HCT116 (cell line): ENCODE data around the gene AOPEP. TPM values are rescaled to one million over a fixed set of nuclear protein-coding genes. Genes with fewer than 3 reads are reported as not detected.

Experiments used
- ATAC-seq: fragments of 200-7000 bp; cut with Tn5 transposase; 2 replicates; pipeline ENCODE4 v1.9.1; 2020; ENCODE audit warnings: mild to moderate bottlenecking, moderate library complexity
- BruUV-seq: library from RNA; stranded (reverse); fragments of 400-500 nt; replicated peaks from 2 replicates; lab custom pipeline; 2021; lab: Mats Ljungman, UMichigan
- CTCF ChIA-PET: fragments of 300-600 bp; sonication (Branson Sonifier 250); formaldehyde crosslinking; loops from one replicate; lab custom pipeline; 2021; ENCODE audit warnings: antibody characterized with exemption; lab: Charles Lee
- POLR2A ChIA-PET: fragments of 300-600, 350-600 bp; sonication (Branson Sonifier 250); formaldehyde crosslinking; loops from one replicate; lab custom pipeline; 2021; ENCODE audit warnings: antibody characterized with exemption; lab: Charles Lee
- RAD21 ChIA-PET, 2 experiments: fragments of 300-600 bp; sonication (Branson Sonifier 250); formaldehyde crosslinking; loops; one replicate each; lab custom pipeline; 2023; ENCODE audit warnings: low total read pairs in 2 of 2; ENCODE audit not compliant: uncharacterized antibody in 2 of 2, unreplicated experiment in 2 of 2, low non-redundant PET in 1 of 2; lab: Charles Lee
- DNase-seq: peaks from one replicate; pipeline ENCODE4 v3.0.0-alpha.2; 2010; ENCODE audit warnings: low read depth, low spot score
- H2AFZ ChIP-seq: fragments of 200-600 bp; shearing (Covaris generic), sonication (generic); 2 replicates; pipeline ENCODE4 v1.6.1; 2017; ENCODE audit warnings: low read depth, mixed run types, mixed read lengths, antibody characterized with exemption, low read length; ENCODE audit not compliant: poor library complexity, severe bottlenecking
- H3K27ac ChIP-seq: 2 replicates; pipeline ENCODE4 v1.5.1; 2012; ENCODE audit warnings: low read depth, low read length
- H3K27me3 ChIP-seq: fragments of 200-600 bp; sonication (generic); 2 replicates; pipeline ENCODE4 v1.6.1; 2016; ENCODE audit warnings: mixed run types, low read length, mixed read lengths; ENCODE audit not compliant: insufficient read depth
- H3K36me3 ChIP-seq, 2 experiments: fragments of 200-500 bp in 1 of 2; fragments of 200-600 bp in 1 of 2; sonication (Bioruptor generic) in 1 of 2; sonication (generic) in 1 of 2; 2 replicates each; pipeline versions ENCODE4 v1.5.1 to v1.6.1; 2014 to 2016; ENCODE audit warnings: low read length in 2 of 2, inconsistent platforms in 1 of 2, mixed read lengths in 1 of 2, mixed run types in 1 of 2; ENCODE audit not compliant: insufficient read depth in 2 of 2, control insufficient read depth in 1 of 2
- H3K4me1 ChIP-seq, 2 experiments: fragments of 200-600 bp in 1 of 2; sonication (generic) in 1 of 2; 2 replicates each; pipeline versions ENCODE4 v1.5.1 to v1.6.1; 2012 to 2017; ENCODE audit warnings: low read length in 2 of 2, inconsistent platforms in 1 of 2, mild to moderate bottlenecking in 1 of 2, mixed read lengths in 1 of 2, mixed run types in 1 of 2, moderate library complexity in 1 of 2; ENCODE audit not compliant: insufficient read depth in 2 of 2, control insufficient read depth in 1 of 2
- H3K4me2 ChIP-seq: fragments of 200-600 bp; sonication (generic); 2 replicates; pipeline ENCODE4 v1.6.1; 2017; ENCODE audit warnings: mixed run types, low read length, mixed read lengths
- H3K4me3 ChIP-seq, 2 experiments: fragments of 200-600 bp in 1 of 2; sonication (generic) in 1 of 2; replicated peaks in 1 of 2; 2 replicates each; pipeline ENCODE4 v1.5.1; 2011 to 2016; ENCODE audit warnings: low read length in 2 of 2, control low read depth in 1 of 2, low read depth in 1 of 2, mild to moderate bottlenecking in 1 of 2, mixed read lengths in 1 of 2, mixed run types in 1 of 2
- H3K79me2 ChIP-seq: fragments of 200-600 bp; sonication (generic); 2 replicates; pipeline ENCODE4 v1.6.1; 2017; ENCODE audit warnings: mild to moderate bottlenecking, mixed run types, low read length, moderate library complexity, mixed read lengths; ENCODE audit not compliant: insufficient read depth
- H3K9ac ChIP-seq: fragments of 200-600 bp; sonication (generic); 2 replicates; pipeline ENCODE4 v1.6.1; 2016; ENCODE audit warnings: low read length, mixed read lengths
- H3K9me2 ChIP-seq: fragments of 200-600 bp; sonication (generic), shearing (Covaris generic); 2 replicates; pipeline ENCODE4 v1.6.1; 2017; ENCODE audit warnings: mixed run types, mild to moderate bottlenecking, moderate library complexity; ENCODE audit not compliant: insufficient read depth
- H3K9me3 ChIP-seq, 2 experiments: fragments of 200-500 bp in 1 of 2; fragments of 200-600 bp in 1 of 2; sonication (Bioruptor generic) in 1 of 2; sonication (generic) in 1 of 2; 2 replicates each; pipeline ENCODE4 v1.6.1; 2014 to 2017; ENCODE audit warnings: low read length in 2 of 2, mixed read lengths in 2 of 2, inconsistent platforms in 1 of 2, low read depth in 1 of 2, mild to moderate bottlenecking in 1 of 2, mixed run types in 1 of 2, moderate library complexity in 1 of 2; ENCODE audit not compliant: control insufficient read depth in 1 of 2, insufficient read depth in 1 of 2
- H4K20me1 ChIP-seq: fragments of 200-600 bp; sonication (generic), shearing (Covaris generic); 2 replicates; pipeline ENCODE4 v1.6.1; 2017; ENCODE audit warnings: mixed run types, mild to moderate bottlenecking, moderate library complexity; ENCODE audit not compliant: insufficient read depth
- ATF3 ChIP-seq: IDR thresholded peaks from 2 replicates; pipeline ENCODE4 v1.6.1; 2012
- JUND ChIP-seq: IDR thresholded peaks from 2 replicates; pipeline ENCODE4 v1.6.1; 2012
- POLR2A ChIP-seq: IDR thresholded peaks from 2 replicates; pipeline ENCODE4 v1.7.0; 2011; ENCODE audit warnings: borderline replicate concordance; ENCODE audit not compliant: insufficient read depth, insufficient read length; ENCODE audit errors: extremely low read depth
- SIN3A ChIP-seq: IDR thresholded peaks from 2 replicates; pipeline ENCODE4 v1.6.1; 2012; ENCODE audit warnings: low read depth
- ZNF274 ChIP-seq: fragments of 200-500 bp; sonication (Bioruptor generic); IDR thresholded peaks from 2 replicates; pipeline ENCODE4 v1.6.1; 2014; ENCODE audit warnings: mild to moderate bottlenecking, low read depth, low read length, inconsistent platforms
- intact Hi-C: fragments of 100-400 bp; cut with micrococcal nuclease; formaldehyde crosslinking; loops from 2 replicates; pipeline ENCODE4 v1.10.0; 2022
- total RNA-seq: library from RNA; stranded (reverse); gene quantifications from one replicate; pipeline ENCODE4 v1.2.1, GENCODE V29; 2021; ENCODE audit not compliant: unreplicated experiment

Gene AOPEP
- total RNA-seq, 1 experiment from 2014 or later: 15.1 TPM

DNA sequence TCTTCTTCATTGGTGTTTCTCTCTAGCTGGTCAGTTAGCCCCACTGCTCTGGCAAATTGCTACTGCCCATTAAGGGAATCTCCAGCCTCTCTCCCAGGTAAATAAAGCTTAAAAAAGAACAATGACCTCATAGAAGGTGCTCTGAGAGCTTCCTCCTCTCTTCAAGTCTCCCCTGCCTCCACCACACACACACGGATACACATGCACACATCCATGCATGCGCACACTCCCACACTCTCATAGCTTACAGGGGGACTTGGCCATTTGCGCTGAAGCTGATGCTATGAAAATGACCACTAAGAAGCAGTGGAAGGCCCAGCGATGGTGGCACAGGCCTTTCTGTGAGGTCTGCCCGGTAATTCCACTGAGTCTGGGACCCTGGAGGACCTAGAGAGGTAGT, 250.9 kb downstream of the AOPEP start:
- no TSS peak for BruUV-seq
- no peaks in the 10 kb centered on the region for H3K4me1 ChIP-seq
- TF ChIP-seq POLR2A (no peak), ATF3 (no peak), JUND (no peak)
- TF ChIP-seq, all 23 proteins: peak for 0
- intact Hi-C loops: no loop called here
- Histone ChIP-seq H3K9me3 (no peaks in the 10 kb centered on the region), H3K9ac (no peak overlapping the region), H3K27ac (no peak overlapping the region), H3K36me3 (no peaks in the 10 kb centered on the region), H2AFZ (no peak overlapping the region), H3K4me3 (no peak overlapping the region), H3K27me3 (no peaks in the 10 kb centered on the region), H3K4me2 (no peak overlapping the region), H3K79me2 (no peaks in the 10 kb centered on the region), H4K20me1 (no peaks in the 10 kb centered on the region), H3K9me2 (no peaks in the 10 kb centered on the region)
- no peak for DNase-seq
- no peak for ATAC-seq
- ChIA-PET CTCF (no interaction called here), RAD21 (no interaction called here), POLR2A (no interaction called here)

- no peak overlapping the region for H3K4me2 ChIP-seq
- H3K9me3 ChIP-seq: no peaks in the 10 kb centered on the region
- H2AFZ ChIP-seq: no peak overlapping the region
- H3K27ac ChIP-seq: no peak overlapping the region
- POLR2A ChIA-PET: no interaction called here
- intact Hi-C loops: no loop called here
- H3K9ac ChIP-seq: no peak overlapping the region
- H3K4me1 ChIP-seq: no peaks in the 10 kb centered on the region
- CTCF ChIA-PET: no interaction called here
- no peak overlapping the region for H3K4me3 ChIP-seq
- ATAC-seq (no peak), DNase-seq (no peak)
- H4K20me1 ChIP-seq: no peaks in the 10 kb centered on the region
- H3K79me2 ChIP-seq: no peaks in the 10 kb centered on the region
- TF ChIP-seq SIN3A (no peak), ZNF274 (no peak)
- RAD21 ChIA-PET: no interaction called here
- H3K36me3 ChIP-seq: no peaks in the 10 kb centered on the region
- no peaks in the 10 kb centered on the region for H3K27me3 ChIP-seq
- BruUV-seq: no TSS peak
- H3K9me2 ChIP-seq: no peaks in the 10 kb centered on the region
Observed at GRCh38 chr9:94979904-94980507, 253.5 kb downstream of the AOPEP start.
